Hematopoietic multipotent progenitor cell treated with erythropoietin and hydrocortisone succinate and interleukin-3 and kit ligand, for 4 days (in vitro differentiated cells): ENCODE data around the gene ZNF714.

ENCODE experiments used
- DNase-seq: peaks from one replicate; pipeline ENCODE4 v3.0.0-alpha.2; 2015

ZNF714 gene

DNA sequence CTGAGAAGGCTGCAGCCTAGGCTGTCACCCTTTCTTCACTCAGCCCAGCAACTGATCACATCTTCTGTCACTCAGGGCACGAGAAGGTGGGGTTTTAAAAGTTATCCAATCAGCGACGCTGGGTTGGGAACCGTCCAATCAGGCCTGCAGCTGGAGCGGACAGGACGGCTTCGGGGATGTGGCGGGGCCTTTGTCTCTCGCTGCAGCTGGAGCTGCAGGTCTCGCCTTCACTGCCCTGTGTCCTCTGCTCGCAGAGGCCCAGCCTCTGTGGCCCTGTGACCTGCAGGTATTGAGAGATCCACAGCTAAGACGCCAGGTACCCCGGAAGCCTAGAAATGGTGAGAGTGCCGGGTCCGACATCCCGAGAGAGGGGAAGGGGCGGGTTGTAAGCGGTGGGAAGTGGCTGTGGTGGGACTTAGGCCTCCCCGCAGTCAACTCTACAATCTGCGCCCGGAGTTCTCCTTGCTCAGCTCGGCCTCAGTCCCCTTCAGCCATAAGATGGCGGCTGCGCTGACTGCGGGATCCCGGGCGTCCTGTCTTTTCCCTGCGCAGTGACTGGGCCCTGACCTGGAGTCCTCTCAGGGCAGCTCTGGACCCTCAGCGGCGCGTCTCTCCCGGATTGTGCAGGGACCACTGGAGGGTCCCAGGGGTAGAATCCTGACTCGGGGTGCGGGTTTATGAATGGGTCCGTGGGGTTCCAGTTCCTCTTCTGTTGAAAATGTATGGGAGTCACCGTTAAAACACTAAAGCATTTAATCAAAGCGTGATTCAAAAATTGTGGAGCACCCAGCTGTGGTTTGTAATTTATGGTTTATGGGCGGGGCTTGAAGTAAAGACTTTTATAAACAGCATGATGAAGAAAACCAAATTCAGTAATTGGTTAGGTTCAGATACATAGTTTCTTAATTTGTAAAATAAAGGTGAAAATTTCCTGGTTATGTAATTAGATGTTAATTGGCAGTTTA, at the start of gene ZNF714:
Gene ZNF714, plus strand, starts transcription at position 193 of the 965 bp plus-strand sequence. CDS start 16,066 bp downstream, outside the sequence.
- peak; percentile 97 for DNase-seq

DNA sequence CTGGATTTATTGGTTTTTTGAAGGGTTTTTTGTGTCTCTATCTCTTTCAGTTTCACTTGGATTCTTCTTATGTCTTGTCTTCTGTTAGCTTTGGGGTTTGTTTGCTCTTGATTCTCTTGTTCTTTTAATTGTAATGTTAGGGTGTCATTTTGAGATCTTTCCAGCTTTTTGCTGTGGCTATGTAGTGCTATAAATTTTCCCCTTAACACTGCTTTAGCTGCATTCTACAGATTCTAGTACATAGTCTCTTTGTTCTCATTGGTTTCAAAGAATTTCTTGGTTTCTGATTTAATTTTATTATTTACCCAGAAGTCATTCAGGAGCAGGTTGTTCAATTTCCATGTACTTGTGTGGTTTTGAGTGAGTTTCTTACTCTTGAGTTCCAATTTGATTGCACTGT, 37.0 kb upstream of the ZNF714 start:
- no peak for DNase-seq

DNA sequence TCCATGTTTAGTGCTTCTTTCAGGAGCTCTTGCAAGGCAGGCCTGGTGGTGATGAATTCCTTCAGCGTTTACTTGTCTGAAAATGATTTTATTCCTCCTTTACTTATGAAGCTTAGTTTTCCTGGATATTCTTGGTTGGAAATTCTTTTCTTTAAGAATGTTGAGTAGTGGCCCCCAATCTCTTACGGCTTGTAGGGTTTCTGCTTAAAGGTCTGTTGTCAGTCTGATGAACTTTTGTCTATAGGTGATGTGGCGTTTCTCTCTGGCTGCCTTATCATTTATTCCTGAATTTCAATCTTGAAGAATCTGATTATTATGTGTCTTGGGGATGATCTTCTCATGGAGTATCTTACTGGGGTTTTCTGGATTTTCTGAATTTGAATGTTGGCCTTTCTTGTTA, 35.5 kb upstream of the ZNF714 start:
- no peak for DNase-seq

DNA sequence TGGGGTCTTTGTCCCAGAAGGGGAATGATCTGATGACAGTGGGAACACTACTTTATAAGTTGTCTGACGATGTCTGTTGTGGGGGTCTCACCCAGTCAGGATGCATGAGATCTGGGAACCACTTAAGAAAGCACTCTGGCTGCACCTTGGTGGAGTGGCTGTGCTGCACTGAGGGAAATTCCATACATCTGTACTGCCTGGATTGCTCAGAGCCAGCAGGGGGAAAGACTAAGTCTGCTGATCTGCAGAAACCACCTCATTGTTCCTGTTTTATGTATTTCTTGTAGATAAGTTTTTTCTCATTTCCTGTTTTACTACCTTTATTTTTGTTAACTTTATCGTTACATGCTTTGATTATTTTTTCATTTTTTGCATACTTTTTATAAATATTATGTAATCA, 34.3 kb upstream of the ZNF714 start:
- DNase-seq: no peak

DNA sequence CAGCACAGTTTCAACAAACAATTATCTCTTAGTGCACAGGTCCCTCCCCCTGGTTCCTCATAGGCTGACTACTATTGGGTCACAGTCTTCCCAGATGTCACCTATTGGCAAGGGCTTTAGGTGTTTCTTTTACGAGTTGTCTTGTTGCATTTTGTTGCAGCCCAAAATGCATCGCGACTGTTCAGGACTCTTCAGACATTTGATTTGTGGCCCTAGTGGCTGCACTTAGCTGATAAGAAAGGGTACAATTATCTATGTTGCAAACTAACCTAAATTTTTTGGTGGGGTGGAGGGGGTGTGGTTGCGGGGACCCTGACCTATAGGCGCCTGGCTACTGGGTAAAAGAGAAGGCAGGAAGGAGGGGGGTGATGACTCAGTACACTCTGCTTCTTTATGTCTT, 29.1 kb upstream of the ZNF714 start:
- no peak for DNase-seq

DNA sequence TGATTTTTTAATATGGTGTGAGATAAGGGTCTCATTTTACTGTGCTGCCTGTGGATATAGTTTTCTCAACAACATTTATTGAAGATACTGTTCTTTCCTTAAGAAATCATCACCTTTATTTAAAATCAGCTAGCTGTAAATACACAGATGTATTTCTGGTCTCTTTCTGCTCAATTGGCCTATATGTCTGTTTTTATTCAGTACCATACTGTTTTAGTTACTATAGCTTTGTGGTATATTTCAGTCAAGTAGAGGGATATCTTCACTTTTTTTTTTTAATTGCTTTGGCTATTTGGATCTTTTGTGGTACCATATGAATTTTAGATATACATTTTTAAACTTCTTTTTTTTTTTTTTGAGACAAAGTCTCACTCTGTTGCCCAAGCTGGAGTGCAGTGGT, 16.7 kb upstream of the ZNF714 start:
- DNase-seq: no peak

DNA sequence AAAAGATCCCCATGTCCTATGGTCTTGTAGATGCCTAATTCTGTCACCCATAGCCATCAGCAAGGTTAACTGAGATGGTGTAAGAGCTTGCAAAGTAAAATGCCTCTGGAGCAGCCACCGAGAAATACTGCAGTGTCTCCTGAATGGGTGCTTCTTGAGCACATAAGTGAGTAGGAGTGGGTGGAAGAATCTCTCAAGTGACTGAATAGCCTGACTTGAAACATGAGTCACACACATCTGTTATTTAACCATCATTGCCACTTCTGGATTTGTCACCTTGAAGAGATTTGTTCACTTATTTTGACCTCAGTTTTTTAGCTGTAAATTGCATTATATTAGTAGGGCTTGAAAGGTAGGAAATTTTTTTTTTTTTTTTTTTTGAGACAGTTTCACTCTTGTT, 2.3 kb downstream of the ZNF714 start:
- no peak for DNase-seq

DNA sequence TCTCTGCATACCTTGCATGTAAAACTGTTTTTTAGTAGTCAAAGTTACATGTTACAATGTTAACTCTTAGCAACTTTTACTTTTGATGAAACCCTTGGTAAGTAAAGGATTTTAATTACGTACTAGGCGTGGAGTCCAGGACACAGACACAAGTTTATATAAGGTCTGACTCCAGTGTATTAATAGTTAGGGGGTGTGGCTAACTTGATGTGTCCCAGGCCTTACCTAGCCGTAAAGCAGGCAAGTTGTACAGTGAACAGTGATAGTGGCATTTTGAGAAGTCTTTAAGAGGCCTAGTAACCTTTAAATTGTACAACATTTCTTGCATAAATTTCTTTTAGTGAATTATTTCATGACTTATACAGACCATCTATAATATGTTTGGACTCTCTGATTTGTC, 5.9 kb downstream of the ZNF714 start:
- DNase-seq: no peak

DNA sequence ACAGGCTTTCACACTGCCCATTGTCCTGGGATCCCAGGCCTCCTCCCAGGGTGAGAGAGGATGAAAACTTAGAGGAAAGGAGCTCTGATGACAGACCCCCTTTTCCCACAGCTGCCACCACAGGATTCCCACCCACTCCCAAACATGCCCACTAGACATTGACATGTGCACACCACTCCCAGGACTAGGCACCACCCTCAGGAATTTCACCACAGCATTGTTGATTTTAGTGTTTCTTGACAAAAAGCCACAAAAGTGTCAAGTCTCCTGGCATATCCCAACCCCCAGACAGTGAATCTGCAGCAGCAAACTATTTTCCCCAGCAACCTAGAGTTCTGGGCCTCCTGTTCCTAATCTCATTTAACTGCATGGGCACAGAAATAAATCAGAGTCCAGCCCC, 10.1 kb downstream of the ZNF714 start:
- DNase-seq: no peak

DNA sequence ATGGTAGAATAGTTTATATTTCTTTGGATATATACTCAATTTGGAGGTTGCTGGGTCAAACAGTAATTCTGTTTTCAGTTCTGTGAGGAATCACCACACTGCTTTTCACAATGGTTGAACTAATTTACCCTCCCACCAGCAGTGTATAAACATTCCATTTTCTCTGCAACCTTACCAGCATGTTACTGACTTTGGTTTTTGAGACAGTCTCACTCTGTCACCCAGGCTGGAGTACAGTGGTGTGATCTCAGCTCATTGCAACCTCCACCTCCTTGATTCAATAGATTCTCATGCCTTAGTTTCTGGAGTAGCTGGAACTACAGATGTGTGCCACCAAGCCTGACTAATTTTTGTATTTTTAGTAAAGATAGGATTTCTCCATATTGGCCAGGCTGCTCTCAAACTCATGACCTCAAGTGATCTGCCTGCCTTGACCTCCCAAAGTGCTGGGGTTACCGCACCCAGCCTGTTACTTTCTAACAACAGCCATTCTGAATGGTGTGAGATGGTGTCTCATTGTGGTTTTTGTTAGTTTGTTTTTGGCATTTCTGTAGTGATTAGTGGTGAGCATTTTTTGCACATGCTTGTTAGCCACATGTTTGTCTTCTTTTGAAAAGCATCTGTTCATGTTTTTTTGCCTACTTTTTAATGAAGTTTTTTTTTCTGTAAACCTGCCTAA, 12.5 kb downstream of the ZNF714 start:
- DNase-seq: no peak

DNA sequence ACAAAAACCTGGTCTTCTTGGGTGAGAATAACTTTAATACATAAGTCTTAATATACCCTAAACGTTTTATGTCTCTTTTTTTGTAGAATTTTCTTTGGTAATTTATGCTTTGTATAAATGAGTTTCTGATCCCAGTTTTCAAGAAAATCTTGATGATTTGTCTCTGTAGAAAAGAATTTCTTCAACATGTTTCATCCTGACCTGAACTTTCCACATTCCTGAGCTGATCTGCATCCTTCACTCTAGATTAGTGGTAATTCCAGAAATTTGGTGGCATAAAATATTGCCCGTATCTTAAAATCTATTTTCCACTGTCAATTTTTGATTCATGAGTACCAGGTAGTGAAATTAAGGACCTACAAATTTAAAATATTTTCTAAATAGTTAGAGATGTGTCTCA, 16.3 kb downstream of the ZNF714 start:
- DNase-seq: no peak

DNA sequence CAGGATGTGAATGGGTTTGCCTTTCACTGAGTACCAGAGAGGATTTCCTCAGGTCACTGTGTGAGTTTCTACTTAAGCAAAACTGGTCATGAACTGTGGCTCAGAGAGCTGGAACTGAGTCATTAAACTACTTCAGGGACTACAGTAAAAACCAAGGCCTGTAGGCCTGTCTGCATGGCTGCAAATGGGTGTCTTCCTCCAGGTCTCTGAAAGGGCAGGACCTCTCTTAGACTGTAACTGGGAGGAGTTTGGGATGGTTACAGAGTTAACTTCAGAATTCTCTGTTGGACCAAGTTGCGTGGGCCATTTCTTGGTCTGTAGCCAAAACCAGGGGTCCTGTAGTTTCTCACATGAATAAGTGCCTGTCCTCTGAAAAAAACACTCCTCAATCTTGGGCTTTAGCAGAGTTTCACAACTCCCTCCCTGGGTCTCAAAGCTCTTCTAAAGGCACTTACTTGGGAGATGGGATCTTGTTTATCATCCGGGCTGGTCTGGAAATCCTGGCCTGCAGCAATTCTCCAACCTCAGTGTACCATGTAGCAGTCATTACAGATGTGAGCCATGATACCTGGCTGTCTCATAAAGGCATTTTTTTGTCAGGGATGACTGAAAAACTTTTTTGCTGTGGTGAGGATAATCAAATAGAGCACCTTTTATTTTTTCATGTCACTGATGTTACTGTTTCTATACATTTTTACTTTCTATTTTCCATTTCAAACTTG, 19.7 kb downstream of the ZNF714 start:
- no peak for DNase-seq

DNA sequence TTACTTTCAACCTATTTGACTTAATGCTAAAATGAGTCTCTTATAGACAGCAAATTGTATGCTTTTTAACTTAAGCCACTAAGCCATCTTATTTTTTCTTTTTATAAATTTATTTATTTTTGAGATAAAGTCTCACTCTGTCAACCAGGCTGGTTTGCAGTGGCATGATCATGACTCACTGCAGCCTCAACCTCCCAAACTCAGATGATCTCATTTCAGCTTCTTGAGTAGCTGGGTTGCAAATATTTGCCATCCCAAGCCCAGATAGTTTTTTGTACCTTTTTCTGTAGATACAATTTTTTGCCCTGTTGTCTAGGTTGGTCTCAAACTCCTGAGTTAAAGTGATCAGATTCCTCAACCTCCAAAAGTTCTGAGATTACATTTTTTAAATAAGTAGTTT, 27.1 kb downstream of the ZNF714 start:
- DNase-seq: no peak

DNA sequence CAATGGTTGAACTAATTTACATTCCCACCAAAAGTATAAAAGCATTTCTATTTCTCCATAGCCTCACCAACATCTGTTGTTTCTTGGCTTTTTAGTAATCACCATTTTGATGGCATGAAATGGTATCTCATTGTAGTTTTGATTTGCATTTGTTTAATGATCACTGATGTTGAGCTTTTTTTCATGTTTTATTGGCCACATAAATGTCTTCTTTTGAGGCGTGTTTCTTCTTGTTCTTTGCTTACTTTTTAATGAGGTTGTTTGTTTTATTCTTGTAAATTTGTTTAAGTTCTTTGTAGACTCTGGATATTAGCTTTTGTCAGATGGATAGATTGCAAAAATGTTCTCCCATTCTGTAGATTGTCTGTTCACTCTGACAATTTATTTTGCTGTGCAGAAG, 28.2 kb downstream of the ZNF714 start:
- DNase-seq: no peak

DNA sequence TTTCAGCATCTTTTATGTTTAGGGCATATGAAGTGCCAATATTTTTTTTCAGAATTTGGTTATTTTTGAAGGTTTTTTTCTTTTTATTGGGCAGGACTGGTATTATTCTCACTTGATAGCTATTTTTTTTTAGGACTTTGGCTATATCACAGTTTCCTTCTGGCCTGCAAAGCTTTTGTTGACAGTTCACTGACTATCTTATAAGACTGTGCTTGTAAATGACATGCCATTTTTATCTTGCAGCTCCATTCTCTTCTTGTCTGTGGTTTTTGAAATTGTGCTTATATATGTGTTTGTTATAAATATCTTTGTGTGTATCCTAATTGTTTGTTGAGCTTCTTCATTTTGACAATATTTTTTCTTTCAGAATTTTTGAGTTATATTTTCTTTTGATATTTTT, 33.4 kb downstream of the ZNF714 start:
- peak; percentile 61 for DNase-seq

DNA sequence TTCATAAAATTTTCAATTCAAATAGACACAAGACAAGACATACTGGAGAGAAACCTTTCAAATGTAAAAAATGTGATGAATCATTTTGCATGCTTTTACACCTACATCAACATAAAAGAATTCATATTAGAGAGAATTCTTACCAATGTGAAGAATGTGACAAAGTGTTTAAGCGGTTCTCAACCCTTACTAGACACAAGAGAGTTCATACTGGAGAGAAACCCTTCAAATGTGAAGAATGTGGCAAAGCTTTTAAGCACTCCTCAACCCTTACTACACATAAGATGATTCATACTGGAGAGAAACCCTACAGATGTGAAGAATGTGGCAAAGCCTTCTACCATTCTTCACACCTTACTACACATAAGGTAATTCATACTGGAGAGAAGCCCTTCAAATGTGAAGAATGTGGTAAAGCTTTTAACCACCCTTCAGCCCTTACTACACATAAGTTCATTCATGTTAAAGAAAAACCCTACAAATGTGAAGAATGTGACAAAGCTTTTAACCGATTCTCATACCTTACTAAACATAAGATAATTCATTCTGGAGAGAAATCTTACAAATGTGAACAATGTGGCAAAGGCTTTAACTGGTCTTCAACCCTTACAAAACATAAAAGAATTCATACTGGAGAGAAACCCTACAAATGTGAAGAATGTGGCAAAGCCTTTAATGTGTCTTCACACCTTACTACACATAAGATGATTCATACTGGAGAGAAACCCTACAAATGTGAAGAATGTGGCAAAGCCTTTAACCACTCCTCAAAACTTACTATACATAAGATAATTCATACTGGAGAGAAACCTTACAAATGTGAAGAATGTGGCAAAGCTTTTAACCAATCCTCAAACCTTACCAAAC, 35.3 kb downstream of the ZNF714 start:
- DNase-seq: no peak

DNA sequence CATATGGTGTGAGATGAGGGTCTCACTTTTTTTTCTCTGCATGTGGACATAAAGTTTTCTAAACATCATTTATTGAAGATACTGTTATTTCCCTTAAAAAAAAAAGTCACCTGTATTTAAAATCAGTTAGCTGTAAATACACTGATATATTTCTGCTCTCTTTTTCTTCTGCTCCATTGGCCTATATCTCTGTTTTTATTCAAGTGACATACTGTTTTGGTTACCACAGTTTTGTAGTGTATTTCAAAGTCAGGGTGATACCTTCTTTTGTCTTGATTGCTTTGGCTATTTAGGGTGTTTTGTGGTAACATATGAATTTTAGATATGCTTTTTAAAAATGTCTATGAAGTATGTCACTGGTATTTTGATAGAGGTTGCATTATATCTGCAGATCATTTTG, 44.1 kb downstream of the ZNF714 start:
- DNase-seq: no peak

DNA sequence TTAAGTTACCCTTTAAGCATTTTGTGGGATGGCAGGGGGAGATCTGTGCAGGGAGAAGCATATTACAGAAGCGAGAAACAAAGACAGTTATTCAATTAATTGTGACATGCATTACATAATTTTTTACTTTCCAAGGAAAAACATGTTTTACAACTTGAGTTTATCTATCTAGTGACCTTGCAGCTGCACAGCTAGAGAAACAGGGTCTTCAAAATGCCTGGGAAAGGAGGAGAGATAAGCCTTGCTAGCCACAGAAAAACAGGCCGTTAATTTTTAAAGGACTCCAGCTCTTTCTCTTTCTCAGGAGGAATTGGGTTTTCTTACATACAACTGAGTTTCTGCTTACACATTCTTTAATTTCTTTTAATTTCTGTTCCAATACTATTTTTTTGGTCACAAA, 45.0 kb downstream of the ZNF714 start:
- peak; percentile 68 for DNase-seq

DNA sequence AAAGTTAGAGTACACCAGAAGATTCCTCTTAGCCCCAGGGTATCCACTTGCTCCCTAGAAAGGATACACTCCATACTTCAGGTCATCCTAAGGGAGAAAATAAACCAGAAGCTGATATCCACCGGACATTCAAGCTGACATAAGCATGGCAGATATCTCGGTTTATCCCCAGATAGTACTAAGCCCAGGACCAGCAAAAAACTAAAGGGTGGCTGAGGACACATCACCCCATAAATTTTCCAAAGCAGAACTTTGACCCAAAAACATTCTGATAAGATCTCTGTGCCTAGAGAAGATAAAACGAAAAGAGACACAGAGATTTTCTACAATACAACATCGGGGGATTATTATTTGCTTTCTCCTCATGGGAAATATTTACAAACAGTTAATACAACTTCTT, 45.9 kb downstream of the ZNF714 start:
- no peak for DNase-seq

DNA sequence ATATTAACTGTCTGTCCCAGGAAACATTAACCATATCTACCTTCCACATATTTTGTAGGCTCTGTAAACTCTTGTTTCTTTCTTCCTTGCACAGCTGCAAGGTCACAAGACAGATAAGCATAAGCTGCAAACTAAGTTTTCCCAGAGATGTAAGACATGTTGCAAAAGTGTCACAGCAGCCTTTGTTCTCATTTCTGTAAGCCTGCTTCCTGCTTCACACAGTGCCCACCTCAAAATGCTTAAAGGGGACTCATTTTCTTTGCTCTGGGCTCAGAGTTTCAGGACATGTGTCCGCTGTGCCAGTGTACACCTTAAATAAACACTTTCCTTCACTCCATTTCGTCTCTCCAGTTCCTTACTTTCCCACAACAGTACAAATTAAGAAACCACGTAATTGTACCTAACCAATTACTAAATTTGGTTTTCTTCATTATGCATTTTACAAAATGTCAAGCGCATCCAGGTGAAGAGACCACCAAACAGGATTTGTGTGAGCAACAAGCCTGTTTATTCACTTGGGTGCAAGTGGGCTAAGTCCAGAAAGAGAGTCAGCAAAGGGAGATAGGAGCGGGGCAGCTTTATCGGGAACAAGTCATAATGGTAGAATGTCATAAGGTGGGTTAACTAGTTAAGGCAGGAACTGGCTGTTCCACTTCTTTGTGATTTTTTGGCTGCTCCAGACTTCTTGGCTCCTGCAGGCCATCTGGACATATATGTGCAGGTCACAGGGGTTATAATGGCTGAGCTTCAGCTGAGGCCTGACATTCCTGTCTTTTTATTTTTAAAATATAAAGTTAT, 47.1 kb downstream of the ZNF714 start:
- peak; percentile 72 for DNase-seq

DNA sequence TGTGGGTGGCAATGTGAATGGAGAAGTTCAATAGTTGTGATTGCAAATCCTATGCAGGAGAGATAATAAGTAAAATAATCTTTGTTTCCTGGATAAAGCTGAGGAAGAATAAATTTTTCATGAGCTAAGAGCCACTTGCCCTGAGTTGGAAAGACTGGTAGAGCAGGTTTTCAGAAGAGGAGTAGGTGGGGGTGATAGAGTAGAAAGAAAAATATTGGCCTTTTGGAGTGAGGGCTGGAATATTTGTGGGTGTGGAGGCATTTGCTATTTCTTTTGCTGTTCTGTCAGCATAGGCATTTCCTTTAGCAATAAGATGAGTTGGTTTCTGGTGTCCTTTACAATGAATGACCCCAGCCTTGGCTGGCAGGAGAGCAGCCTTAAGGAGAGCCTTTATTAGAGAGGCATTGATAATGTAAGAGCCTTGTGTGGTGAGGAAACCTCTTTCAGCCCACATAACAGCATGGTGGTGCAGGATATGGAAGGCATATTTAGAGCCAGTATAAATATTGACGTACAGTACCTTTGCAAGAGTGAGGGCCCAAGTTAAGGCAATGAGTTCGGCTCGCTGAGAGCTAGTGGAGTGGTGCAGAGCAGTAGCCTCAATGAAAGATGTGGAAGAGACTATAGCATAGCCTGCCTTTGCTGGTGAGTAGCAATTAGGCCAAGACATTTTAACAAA, 48.2 kb downstream of the ZNF714 start:
- DNase-seq: no peak
